NCI-H1436 (cell line): Measurements from ENCODE around the gene WNT11.

Experiments
- DNase-seq: peaks from one replicate; lab custom pipeline; 2025; lab: John Stamatoyannopoulos, UW

The WNT11 gene

GRCh38 chr11:76152741-76153570 is 53.3 kb downstream of the WNT11 start:
- DNase-seq, result no peak

GRCh38 chr11:76152086-76152681 is 54.1 kb downstream of the WNT11 start:
- no peak for DNase-seq

- no peak for DNase-seq
Observed at GRCh38 chr11:76151556-76152085, 54.7 kb downstream of the WNT11 start.

- DNase-seq, result no peak
Observed at GRCh38 chr11:76150141-76150540, 56.2 kb downstream of the WNT11 start.

- no peak for DNase-seq
Observed at GRCh38 chr11:76149713-76150112, 56.6 kb downstream of the WNT11 start.

- no peak for DNase-seq
Observed at GRCh38 chr11:76148941-76149613, 57.2 kb downstream of the WNT11 start.

- no peak for DNase-seq
Observed at GRCh38 chr11:76148231-76148630, 58.1 kb downstream of the WNT11 start.

GRCh38 chr11:76147106-76147740 is 59.1 kb downstream of the WNT11 start:
- no peak for DNase-seq

GRCh38 chr11:76143274-76143673 is 63.0 kb downstream of the WNT11 start:
- no peak for DNase-seq

GRCh38 chr11:76141901-76142588 is 64.3 kb downstream of the WNT11 start:
- DNase-seq, result no peak

GRCh38 chr11:76140912-76141574 is 65.3 kb downstream of the WNT11 start:
- DNase-seq, result no peak

- DNase-seq, result no peak
Observed at GRCh38 chr11:76139314-76139713, 67.0 kb downstream of the WNT11 start.
